MM.1S (cell line): ENCODE results near the gene SLC6A9.

Experiments
- DNase-seq: peaks from one replicate; pipeline ENCODE4 v3.0.0-alpha.2; 2015
- H2AFZ ChIP-seq: fragments of 300-600 bp; sonication (generic); 2 replicates; pipeline ENCODE4 v1.6.0; 2016; ENCODE audit warnings: antibody characterized with exemption, low read length
- H3F3A ChIP-seq: fragments of 300-600 bp; sonication (generic); 2 replicates; pipeline ENCODE4 v1.6.1; 2016; ENCODE audit warnings: mild to moderate bottlenecking, antibody characterized with exemption, low read length, moderate library complexity, mixed read lengths; ENCODE audit not compliant: insufficient read depth
- H3K27ac ChIP-seq: fragments of 300-600 bp; sonication (generic); 2 replicates; pipeline ENCODE4 v1.5.1; 2016; ENCODE audit warnings: mild to moderate bottlenecking, low read length
- H3K27me3 ChIP-seq: fragments of 300-600 bp; sonication (generic); replicated peaks from 2 replicates; pipeline ENCODE4 v1.6.0; 2016; ENCODE audit warnings: low read length; ENCODE audit not compliant: insufficient read depth
- H3K36me3 ChIP-seq: fragments of 300-600 bp; sonication (generic); replicated peaks from 2 replicates; pipeline ENCODE4 v1.6.1; 2016; ENCODE audit warnings: mild to moderate bottlenecking, low read length, mixed read lengths; ENCODE audit not compliant: insufficient read depth
- H3K4me1 ChIP-seq: fragments of 300-600 bp; sonication (generic); 2 replicates; pipeline ENCODE4 v1.6.1; 2016; ENCODE audit warnings: low read length, mixed read lengths
- H3K4me2 ChIP-seq: fragments of 300-600 bp; sonication (generic); 2 replicates; pipeline ENCODE4 v1.6.0; 2016; ENCODE audit warnings: low read depth, low read length
- H3K4me3 ChIP-seq: fragments of 300-600 bp; sonication (generic); 2 replicates; pipeline ENCODE4 v1.5.1; 2016; ENCODE audit warnings: low read length, mixed read lengths
- H3K79me2 ChIP-seq: fragments of 300-600 bp; sonication (generic); 2 replicates; pipeline ENCODE4 v1.6.1; 2016; ENCODE audit warnings: mixed run types, low read length, mixed read lengths
- H3K9ac ChIP-seq: fragments of 300-600 bp; sonication (generic); 2 replicates; pipeline ENCODE4 v1.6.1; 2016; ENCODE audit warnings: low read length, mixed read lengths
- H3K9me2 ChIP-seq: fragments of 300-600 bp; sonication (generic); replicated peaks from 2 replicates; pipeline ENCODE4 v1.6.1; 2016; ENCODE audit warnings: mild to moderate bottlenecking, low read length, mixed read lengths; ENCODE audit not compliant: insufficient read depth
- H3K9me3 ChIP-seq: fragments of 300-600 bp; sonication (generic); replicated peaks from 2 replicates; pipeline ENCODE4 v1.6.1; 2016; ENCODE audit warnings: mild to moderate bottlenecking, low read length, mixed read lengths; ENCODE audit not compliant: insufficient read depth
- H4K20me1 ChIP-seq: fragments of 300-600 bp; sonication (generic); 2 replicates; pipeline ENCODE4 v1.6.1; 2016; ENCODE audit warnings: mild to moderate bottlenecking, low read length, moderate library complexity, mixed read lengths; ENCODE audit not compliant: insufficient read depth
- EZH2 ChIP-seq: fragments of 300-600 bp; sonication (generic); optimal IDR thresholded peaks from 2 replicates; pipeline ENCODE3; 2017; ENCODE audit warnings: low read depth, mild to moderate bottlenecking, antibody characterized with exemption, low read length, mixed read lengths
- EZH2phosphoT487 ChIP-seq: fragments of 300-600 bp; sonication (generic); IDR thresholded peaks from 2 replicates; pipeline ENCODE4 v1.6.1; 2018; ENCODE audit warnings: antibody characterized with exemption, low read length
- TF ChIP-seq, protein P1 (sequence below): fragments of 300-600 bp; sonication (generic); IDR thresholded peaks from 2 replicates; pipeline ENCODE4 v1.5.1; 2016; ENCODE audit warnings: antibody characterized with exemption, low read length, mixed read lengths

The SLC6A9 gene

DNA sequence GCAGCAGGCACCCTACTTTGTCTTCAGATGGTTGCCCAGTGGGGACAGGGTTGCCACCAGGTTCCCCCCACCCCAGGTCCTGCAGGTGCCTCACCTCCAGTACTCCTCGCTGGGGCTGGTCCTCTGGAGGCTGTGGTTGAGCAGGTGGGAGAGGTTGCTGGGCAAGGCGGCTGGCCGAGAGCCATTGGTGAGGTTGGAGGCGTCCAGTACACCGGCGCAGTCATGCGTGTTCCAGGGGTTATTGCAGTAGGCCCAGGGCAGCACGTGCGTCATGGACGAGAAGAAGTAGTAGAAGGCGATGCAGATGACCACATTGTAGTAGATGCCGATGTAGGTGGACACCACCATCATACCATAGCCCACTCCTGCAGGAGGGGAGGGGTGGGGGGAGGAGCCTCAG, 23.0 kb downstream of the SLC6A9 start:
- no peak overlapping the region for H2AFZ ChIP-seq

DNA sequence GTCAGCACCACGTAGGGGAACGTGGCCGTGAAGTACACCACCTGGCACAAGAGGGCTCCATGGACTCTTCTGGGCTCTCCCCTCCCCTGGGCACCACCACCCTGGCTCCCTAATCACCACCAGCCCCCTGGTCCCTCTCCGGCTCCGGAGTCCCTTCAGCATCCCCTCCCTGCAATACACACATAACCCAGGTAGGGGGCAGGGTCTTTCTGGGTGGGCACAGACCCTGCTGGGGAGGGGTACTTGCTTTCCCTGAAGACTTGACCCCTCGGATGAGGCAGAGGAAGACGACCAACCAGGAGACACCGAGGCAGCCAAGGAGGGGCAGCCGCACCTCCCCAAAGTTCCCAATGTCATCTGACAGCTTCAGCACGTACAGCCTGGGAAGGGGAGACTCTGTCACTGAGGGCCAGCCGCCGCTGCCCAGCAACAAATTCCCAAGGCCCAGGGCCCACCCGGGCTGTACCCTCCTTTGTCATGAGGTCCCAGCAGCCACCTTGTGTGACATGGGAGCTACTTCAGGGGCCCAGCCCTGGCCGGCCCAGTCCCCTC, 28.6 kb downstream of the SLC6A9 start:
- Histone ChIP-seq H3K9me2 (no peaks in the 10 kb centered on the region), H3K9me3 (no peaks in the 10 kb centered on the region), H3K4me1 (no peaks in the 10 kb centered on the region), H3K27me3 (no peaks in the 10 kb centered on the region), H3K4me2 (no peak overlapping the region), H2AFZ (no peak overlapping the region), H4K20me1 (no peaks in the 10 kb centered on the region), H3K9ac (no peak overlapping the region), H3K4me3 (no peak overlapping the region), H3F3A (no peaks in the 10 kb centered on the region), H3K36me3 (no peaks in the 10 kb centered on the region), H3K27ac (no peak overlapping the region), H3K79me2 (no peaks in the 10 kb centered on the region)
- TF ChIP-seq EZH2 (no peak), EZH2phosphoT487 (no peak)
- TF ChIP-seq, protein P1, sequence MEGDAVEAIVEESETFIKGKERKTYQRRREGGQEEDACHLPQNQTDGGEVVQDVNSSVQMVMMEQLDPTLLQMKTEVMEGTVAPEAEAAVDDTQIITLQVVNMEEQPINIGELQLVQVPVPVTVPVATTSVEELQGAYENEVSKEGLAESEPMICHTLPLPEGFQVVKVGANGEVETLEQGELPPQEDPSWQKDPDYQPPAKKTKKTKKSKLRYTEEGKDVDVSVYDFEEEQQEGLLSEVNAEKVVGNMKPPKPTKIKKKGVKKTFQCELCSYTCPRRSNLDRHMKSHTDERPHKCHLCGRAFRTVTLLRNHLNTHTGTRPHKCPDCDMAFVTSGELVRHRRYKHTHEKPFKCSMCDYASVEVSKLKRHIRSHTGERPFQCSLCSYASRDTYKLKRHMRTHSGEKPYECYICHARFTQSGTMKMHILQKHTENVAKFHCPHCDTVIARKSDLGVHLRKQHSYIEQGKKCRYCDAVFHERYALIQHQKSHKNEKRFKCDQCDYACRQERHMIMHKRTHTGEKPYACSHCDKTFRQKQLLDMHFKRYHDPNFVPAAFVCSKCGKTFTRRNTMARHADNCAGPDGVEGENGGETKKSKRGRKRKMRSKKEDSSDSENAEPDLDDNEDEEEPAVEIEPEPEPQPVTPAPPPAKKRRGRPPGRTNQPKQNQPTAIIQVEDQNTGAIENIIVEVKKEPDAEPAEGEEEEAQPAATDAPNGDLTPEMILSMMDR = no peak
- DNase-seq = no peak

More for the DNA sequence above, 23.0 kb downstream of the SLC6A9 start:
- TF ChIP-seq EZH2 (no peak), EZH2phosphoT487 (no peak)
- TF ChIP-seq, protein P1 = no peak
- Histone ChIP-seq H3K36me3 (no peaks in the 10 kb centered on the region), H3K27ac (no peak overlapping the region), H3K4me1 (no peaks in the 10 kb centered on the region), H3K9me3 (no peaks in the 10 kb centered on the region), H3K4me3 (no peak overlapping the region), H3K27me3 (no peaks in the 10 kb centered on the region), H3K4me2 (no peak overlapping the region), H3F3A (no peaks in the 10 kb centered on the region), H3K79me2 (no peaks in the 10 kb centered on the region), H3K9ac (no peak overlapping the region), H4K20me1 (no peaks in the 10 kb centered on the region), H3K9me2 (no peaks in the 10 kb centered on the region)
- no peak for DNase-seq

GRCh38 chr1:44002165-44002564, 29.1 kb downstream of the SLC6A9 start:
- H3K4me3 ChIP-seq = no peak overlapping the region
- H3K4me2 ChIP-seq = no peak overlapping the region
- no peaks in the 10 kb centered on the region for H3K9me3 ChIP-seq
- no peak for DNase-seq
- H3K9ac ChIP-seq = no peak overlapping the region
- no peaks in the 10 kb centered on the region for H4K20me1 ChIP-seq
- no peaks in the 10 kb centered on the region for H3F3A ChIP-seq
- no peaks in the 10 kb centered on the region for H3K79me2 ChIP-seq
- no peaks in the 10 kb centered on the region for H3K9me2 ChIP-seq
- no peak overlapping the region for H3K27ac ChIP-seq
- H2AFZ ChIP-seq = no peak overlapping the region
- no peak for TF ChIP-seq EZH2phosphoT487
- TF ChIP-seq, protein P1 = no peak
- no peak for TF ChIP-seq EZH2
- no peaks in the 10 kb centered on the region for H3K36me3 ChIP-seq
- H3K27me3 ChIP-seq = no peaks in the 10 kb centered on the region
- no peaks in the 10 kb centered on the region for H3K4me1 ChIP-seq
